SU-DHL-6 (cell line): ENCODE results near the gene MRPL38.

Experiments
- CTCF ChIP-seq: fragments of 200-600 bp; sonication (generic); IDR thresholded peaks from one replicate; pipeline ENCODE4 v1.5.1; 2017; ENCODE audit warnings: antibody characterized with exemption, mild to moderate bottlenecking, low read length, moderate library complexity; ENCODE audit not compliant: insufficient read depth, poor library complexity, severe bottlenecking
- EZH2phosphoT487 ChIP-seq: fragments of 200-600 bp; sonication (generic), shearing (Covaris generic); conservative IDR thresholded peaks from 2 replicates; pipeline ENCODE4 v1.6.1; 2018; ENCODE audit warnings: mild to moderate bottlenecking, antibody characterized with exemption, low read length, moderate library complexity, mixed read lengths

DNA sequence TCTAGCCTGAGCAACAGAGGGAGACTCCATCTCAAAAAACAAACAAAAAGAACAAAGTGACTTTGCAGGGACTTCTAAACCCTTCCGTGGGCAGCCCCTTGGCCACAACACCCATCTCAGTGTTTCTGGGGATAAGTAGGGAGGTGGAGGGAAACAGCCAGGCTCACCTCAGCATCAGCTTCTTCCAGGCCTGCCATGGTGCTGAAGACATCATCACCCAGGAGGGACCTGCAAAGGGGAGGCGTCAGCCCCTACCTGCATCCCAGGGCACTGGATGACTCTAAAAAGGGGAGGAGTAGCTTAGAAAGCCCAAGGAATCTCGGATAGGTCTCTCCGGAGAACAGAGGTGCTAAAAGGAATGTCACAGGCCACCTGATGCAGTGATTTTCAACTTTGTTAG, 26.4 kb upstream of the MRPL38 start:
- no peak for TF ChIP-seq CTCF
- TF ChIP-seq EZH2phosphoT487, result no peak
